Astrocyte of the hippocampus (primary cell): Measurements from ENCODE around the gene METTL5.

Experiments
- DNase-seq: peaks from one replicate; pipeline ENCODE4 v3.0.0; 2011; ENCODE audit warnings: low read depth, low spot score

METTL5 gene

DNA sequence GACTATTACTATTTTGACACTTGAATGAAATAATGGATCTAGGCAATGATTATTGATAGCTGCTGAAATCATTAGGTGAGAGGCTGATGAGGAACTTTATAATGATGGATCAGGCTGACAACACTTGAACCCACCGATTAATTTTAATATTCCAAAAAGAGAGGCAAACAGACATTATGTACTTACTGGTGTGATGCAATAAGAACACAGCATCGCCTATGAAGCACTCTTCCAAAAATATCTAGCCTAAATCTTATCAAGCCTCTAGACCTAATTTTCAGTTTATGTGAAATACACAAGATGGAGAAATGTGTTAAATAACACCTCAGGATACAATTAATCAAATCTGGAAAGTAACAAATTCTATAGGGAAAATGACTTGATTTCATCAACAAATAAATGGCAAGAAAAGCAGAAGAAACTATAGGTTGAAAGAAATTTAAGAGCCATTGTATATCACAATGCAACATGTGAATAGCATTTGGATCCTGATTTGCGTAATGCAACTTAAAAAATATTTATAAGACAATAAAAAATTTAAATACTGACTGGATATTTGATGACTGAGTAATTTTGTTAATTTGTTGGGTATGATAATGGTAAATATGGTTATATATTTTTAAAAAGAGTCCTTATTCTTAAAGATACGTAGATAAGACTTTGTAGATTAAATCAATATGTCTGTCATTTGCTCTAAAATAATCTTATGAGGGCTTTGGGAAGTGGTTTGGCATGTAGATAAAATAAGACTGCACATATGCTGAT, 43.3 kb downstream of the METTL5 start:
- DNase-seq: no peak

DNA sequence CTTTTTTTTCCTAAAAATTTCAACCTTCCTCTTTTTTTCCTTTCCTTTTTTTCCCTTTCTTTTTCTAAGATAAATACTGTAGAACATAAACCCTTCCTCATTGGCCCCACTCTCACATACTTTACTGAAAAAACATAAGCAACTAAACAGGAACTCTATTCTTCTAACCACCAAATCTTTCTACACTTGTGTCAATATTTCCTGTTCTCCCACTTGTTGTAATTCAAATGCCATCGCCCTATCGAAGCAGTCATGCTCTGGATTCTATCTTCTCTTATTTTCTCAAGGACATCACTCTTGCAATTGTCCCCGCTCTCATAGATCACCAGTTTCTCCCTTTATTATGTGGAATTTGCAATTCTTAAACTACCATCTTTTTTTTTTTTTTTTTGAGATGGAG, 46.3 kb downstream of the METTL5 start:
- no peak for DNase-seq

DNA sequence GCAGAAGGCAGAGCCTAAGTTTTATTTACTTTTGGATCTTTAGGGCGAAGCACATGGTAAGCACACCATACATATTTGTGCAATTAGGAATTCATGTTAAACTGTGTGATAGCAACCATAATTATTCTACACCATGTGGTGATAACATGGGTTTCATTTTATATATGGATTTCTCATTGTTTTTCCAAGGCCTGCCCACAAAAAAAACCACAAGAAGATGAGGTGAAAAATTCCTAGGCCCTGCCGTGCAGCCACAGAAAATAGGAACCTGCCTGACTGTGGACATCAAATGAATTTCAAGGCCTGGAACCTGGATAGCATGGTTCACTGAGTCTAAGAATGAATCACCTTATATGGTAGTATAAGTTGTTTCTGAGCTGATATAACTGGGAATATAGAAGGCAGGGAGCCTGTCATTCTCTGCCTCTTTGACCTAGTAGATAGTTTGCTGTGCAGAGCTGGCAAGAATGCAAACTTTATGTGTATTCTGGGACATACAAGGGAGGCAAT, 48.4 kb downstream of the METTL5 start:
- DNase-seq: peak; percentile 45

DNA sequence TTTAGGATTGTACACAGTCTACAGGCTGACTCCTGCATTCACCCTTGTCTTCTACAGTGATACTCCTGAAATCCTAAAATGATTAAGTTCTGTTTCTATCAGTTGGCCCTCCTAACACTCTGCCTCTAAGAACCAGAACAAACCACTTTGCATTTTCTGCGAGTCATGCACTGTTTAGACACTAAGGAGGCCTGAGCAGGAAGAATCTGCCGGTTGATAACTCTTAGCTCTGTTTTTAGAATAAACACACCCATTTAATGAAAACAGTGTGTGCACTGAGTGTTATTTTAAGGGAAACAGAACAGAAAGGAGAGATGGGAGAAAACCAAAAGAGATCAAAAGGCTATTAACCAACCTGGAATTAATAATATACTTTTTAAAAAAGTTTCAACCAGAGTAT, 48.9 kb downstream of the METTL5 start:
- peak; percentile 26 for DNase-seq

DNA sequence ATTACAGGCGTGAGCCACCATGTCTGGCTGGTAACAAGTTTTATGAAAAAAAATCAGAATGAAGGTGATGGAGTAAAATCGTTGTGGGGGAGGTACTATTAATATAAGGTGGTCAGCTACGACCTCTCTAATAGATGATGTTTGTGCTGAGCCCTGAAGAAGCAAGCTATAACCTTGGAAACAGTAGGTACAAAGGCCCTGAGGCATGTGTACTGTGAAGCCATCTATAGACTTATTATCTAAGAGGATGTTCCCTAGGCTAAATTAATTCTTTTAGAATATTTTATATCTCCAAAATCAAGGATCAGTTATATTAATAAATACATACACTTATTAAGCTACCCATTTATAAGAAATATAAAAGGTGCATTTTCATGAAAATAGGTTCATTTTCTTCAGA, 49.4 kb downstream of the METTL5 start:
- DNase-seq: no peak

DNA sequence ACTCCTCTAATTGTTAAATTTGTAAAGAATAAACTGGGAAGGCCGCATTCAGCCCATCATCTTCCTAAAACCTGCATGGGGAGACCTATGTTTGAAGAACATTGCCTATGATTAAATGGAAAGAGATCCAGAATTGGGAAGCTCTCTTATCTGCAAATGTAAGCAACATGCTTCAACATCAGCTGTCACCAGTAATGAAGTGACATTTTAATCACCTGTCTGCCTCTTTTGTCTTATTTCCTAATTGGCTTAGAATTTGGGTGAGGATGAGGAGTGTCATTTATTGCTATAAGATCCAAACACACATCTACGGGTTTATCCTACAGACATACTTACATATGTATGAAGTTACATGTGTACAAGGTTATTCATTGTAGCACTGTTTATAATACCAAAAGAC, 52.1 kb downstream of the METTL5 start:
- DNase-seq: no peak

DNA sequence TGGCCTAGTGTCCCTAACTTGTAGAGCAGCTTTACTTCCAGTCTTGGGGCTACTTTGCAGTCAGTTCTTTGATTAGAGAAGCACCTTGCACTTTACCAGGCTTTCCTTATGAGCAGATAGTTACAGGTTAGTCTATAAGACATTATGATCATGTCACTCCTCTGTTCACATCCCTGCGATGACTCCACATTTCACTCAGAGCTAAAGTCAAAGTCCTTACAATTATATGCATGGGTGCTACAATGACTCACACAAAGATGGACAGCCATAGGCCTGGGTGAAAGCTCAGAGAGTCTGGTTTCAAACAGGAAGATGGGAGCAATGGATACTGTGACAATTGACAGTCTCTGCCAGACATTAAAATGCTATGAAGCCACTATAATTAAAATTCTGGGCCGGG, 53.1 kb downstream of the METTL5 start:
- DNase-seq: no peak

DNA sequence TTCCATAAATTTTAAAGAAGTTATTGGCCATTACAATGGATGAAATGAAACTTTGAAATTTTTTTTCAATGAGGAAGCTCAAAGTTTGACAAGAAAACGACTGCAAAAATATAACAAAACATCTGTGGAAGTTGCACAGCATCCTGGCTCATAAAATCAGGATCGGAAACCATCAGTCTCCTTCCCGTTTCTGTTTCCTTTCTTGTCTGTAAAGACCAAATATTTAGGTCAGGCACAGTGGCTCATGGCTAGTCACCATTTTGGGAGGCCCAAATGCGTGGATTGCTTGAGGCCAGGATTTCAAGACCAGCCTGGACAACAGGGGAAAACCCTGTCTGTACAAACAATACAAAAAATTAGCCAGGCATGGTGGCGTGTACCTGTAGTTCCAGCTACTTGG, 53.7 kb downstream of the METTL5 start:
- no peak for DNase-seq

DNA sequence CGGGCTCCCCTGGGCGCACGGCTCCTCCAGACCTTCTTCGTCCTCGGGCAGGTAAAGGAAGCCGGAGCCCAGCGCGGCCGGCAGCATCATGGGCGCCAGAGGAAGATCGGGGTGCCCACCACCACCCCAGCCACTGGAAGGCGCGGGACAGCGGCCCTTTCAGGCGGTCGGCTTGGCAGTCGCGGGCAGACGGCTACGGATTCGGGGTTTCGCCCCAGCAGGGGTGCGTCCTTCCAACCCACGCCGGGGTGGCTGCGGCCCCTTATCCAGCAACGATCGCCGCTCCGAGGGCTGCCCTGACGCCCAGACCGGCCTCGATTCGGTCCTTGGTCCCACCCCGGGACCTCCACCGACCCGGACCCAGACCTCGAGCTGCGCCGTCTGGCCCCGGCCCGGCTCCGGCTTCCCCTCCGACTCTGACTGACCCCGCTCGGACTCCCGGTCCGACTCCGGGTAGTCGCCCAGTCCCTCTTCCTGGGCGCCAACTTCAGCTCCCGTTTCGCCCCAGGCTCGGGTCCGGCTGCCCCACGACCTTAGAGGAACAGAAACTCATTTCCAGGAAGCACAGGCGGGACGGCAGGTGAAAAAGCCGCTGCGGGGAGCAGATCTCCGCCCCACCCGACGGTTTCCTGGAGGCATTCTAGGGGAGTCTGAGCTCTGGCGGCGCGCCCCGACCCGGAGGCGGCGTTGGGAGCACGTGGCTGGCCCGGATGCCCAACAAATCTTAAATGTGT, 56.3 kb downstream of the METTL5 start:
- no peak for DNase-seq

DNA sequence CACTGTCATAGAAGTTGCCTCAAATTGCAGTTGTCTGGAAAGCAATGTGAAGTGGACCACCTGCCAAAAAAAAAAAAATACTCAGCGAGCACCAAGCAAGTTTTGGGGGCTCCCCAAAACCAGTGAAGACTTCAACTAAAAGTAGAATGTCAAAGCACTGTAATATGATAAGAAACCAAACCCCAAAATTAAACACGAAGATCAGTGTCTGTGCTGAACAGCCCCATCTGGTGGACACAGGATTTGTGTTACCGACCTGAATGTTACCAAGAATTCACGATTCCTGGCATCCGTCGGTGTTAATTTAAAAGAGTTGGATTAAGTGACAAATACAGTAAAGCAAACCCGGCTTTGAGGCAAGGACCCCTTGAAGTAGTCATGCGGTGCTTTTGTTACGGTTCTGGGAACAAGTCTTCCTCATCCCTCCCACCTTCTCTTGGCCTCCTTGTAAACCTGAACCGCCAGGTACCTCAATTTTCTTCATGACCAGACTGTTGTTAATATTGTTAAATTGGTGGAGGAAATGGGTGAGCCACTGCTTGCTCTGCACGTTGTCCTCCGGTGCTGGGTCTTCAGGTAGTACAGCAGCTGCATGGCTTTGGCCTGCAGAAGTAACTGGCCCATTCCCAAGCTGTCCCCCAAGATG, 57.3 kb downstream of the METTL5 start:
- DNase-seq: peak; percentile 69

DNA sequence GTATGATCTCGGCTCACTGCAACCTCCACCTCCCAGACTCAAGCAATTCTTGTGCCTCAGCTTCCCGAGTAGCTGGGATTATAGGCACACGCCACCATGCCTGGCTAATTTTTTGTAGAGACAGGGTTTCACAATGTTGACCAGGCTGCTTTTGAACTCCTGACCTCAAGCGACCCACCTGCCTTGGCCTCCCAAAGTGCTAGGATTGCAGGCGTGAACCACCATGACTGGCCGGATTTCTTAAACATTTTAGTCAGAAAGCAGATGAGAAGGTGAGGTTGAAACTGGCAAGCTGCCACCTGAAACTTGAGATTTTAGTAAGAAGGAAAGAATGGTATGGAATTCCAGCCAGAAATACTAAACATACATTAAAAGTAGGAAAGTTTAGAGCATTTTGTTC, 59.2 kb downstream of the METTL5 start:
- DNase-seq: peak; percentile 31

DNA sequence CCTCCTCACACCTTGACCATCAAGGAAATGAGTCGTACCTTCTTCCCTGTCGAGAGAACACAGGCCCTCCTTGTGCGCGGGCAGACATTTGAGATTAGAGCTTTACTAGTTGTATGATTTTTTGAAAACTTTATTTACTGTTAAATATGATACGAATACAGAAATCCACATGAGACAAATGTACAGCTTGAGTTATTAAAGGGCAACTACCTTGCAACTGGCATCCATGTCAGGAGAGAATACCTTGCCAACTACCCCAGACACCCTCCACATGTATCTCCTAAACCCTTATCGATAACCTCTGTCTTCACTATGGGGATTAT, 62.8 kb downstream of the METTL5 start:
- DNase-seq: no peak
